Measurements from ENCODE around the gene PPP1R36. TPM values are rescaled to one million over a fixed set of nuclear protein-coding genes. Genes with fewer than 3 reads are reported as not detected.

PPP1R36 gene
- total RNA-seq, 1 donor from 2014 or later = not detected

DNA sequence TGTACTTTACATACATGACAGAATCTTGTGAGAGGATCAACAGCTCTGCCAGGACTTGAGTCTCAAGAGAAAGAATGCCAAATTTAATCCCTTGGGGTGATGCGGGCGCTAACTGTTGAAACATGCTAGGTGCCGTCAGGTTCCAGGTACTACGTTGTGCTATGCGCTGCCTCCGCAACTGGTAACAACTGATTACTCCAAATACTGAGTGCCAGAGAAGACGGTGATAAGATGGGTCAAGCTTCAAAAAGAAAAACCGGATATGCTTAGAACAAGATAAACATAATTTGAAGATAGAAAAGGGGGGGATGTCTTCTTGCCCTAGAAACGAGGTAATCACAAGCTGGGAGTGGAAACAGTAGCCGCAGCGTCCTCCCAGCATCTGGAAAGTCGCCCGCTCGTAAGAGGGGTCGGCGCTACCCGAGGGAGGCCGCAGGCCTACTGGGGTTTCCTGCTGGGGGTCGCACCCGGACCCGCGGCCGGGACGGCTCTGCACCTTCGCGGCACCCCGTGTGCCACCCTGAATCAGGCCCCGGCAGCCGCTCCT lies 46.8 kb upstream of the PPP1R36 start:
- H3K4me1 Mint-ChIP-seq = peaks cover 67% of the 10 kb centered on the region
- peak overlapping the region; percentile 99 for H3K27ac Mint-ChIP-seq
- H3K36me3 Mint-ChIP-seq (ENCODE audit: low read depth) = peaks cover 21% of the 10 kb centered on the region
- intact Hi-C loops (cut with micrococcal nuclease) = loop anchor here (1.0 to 10.0 kb wide), 12 partner anchors 8 to 1028 kb away; partner anchors contain the start of genes AKAP5, FNTB, HSPA2 and MTHFD1
- CTCF ChIA-PET = interaction anchor here (1.4 to 3.3 kb wide), 3 partner anchors 8 to 37 kb away, joined by 3 to 32 read pairs (median 11); partner anchors contain the start of gene AKAP5
- POLR2A ChIA-PET = interaction anchor here (0.6 to 4.5 kb wide), 21 partner anchors 8 to 835 kb away, joined by 3 to 60 read pairs (median 5); partner anchors contain the start of genes AKAP5, HSPA2 and MTHFD1
- no peak for ATAC-seq (ENCODE audit: low read depth)
- no peaks in the 10 kb centered on the region for H3K9me3 Mint-ChIP-seq
- peak overlapping the region; percentile 97 for H3K4me3 Mint-ChIP-seq
- H3K27me3 Mint-ChIP-seq = no peaks in the 10 kb centered on the region
- no peak for DNase-seq
- TF ChIP-seq, protein P1, sequence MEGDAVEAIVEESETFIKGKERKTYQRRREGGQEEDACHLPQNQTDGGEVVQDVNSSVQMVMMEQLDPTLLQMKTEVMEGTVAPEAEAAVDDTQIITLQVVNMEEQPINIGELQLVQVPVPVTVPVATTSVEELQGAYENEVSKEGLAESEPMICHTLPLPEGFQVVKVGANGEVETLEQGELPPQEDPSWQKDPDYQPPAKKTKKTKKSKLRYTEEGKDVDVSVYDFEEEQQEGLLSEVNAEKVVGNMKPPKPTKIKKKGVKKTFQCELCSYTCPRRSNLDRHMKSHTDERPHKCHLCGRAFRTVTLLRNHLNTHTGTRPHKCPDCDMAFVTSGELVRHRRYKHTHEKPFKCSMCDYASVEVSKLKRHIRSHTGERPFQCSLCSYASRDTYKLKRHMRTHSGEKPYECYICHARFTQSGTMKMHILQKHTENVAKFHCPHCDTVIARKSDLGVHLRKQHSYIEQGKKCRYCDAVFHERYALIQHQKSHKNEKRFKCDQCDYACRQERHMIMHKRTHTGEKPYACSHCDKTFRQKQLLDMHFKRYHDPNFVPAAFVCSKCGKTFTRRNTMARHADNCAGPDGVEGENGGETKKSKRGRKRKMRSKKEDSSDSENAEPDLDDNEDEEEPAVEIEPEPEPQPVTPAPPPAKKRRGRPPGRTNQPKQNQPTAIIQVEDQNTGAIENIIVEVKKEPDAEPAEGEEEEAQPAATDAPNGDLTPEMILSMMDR (IDR thresholded peaks at IDR 0.05) = no peak

- ATAC-seq (ENCODE audit: low read depth) (peak; percentile 66), DNase-seq (peak; percentile 91)
- CTCF ChIA-PET = interaction anchor here (1.4 to 3.3 kb wide), 3 partner anchors 8 to 38 kb away, joined by 3 to 32 read pairs (median 11); partner anchors contain the start of gene AKAP5
- Mint-ChIP-seq H3K9me3 (no peaks in the 10 kb centered on the region), H3K36me3 (ENCODE audit: low read depth) (peaks cover 19% of the 10 kb centered on the region), H3K27me3 (no peaks in the 10 kb centered on the region), H3K27ac (peak within 1 kb of the TSS; percentile 100), H3K4me3 (peak within 1 kb of the TSS; percentile 97), H3K4me1 (peaks cover 73% of the 10 kb centered on the region)
- TF ChIP-seq, protein P1 (IDR thresholded peaks at IDR 0.05) = no peak
- intact Hi-C loops (cut with micrococcal nuclease) = loop anchor here (1.0 to 10.0 kb wide), 13 partner anchors 19 to 1029 kb away; partner anchors contain the start of genes AKAP5, FNTB, HSPA2 and MTHFD1
- POLR2A ChIA-PET = interaction anchor here (0.6 to 4.5 kb wide), 40 partner anchors 10 to 1031 kb away, joined by 3 to 60 read pairs (median 4); partner anchors contain the start of genes AKAP5, HSPA2, MTHFD1 and PPP2R5E
Measured at GRCh38 chr14:64503434-64504309, 46.1 kb upstream of the PPP1R36 start, which contains the start of gene ZBTB25. Gene ZBTB25, minus strand, starts transcription at chr14:64503838. Its CDS starts 13,305 bp downstream, at chr14:64490533.

GRCh38 chr14:64504310-64504896 lies 45.4 kb upstream of the PPP1R36 start, which contains the start of gene ZBTB1:
Gene ZBTB1, plus strand, starts transcription at chr14:64504770. Its CDS starts 16,735 bp downstream, at chr14:64521505.
- H3K27me3 Mint-ChIP-seq = no peaks in the 10 kb centered on the region
- peak; percentile 43 for ATAC-seq (ENCODE audit: low read depth)
- H3K9me3 Mint-ChIP-seq = no peaks in the 10 kb centered on the region
- peak within 1 kb of the TSS; percentile 97 for H3K4me3 Mint-ChIP-seq
- intact Hi-C loops (cut with micrococcal nuclease) = loop anchor here (1.0 to 10.0 kb wide), 7 partner anchors 480 to 1030 kb away; partner anchors contain the start of genes FNTB, PPP2R5E, SGPP1 and SYNE2
- peak within 1 kb of the TSS; percentile 100 for H3K27ac Mint-ChIP-seq
- H3K4me1 Mint-ChIP-seq = peaks cover 79% of the 10 kb centered on the region
- TF ChIP-seq, protein P1 (IDR thresholded peaks at IDR 0.05) = no peak
- ChIA-PET POLR2A (interaction anchor here (0.6 to 4.5 kb wide), 32 partner anchors 9 to 1031 kb away, joined by 3 to 60 read pairs (median 4); partner anchors contain the start of genes HSPA2, MTHFD1, PPP2R5E and WDR89), CTCF (no interaction called here)
- DNase-seq = no peak
- H3K36me3 Mint-ChIP-seq (ENCODE audit: low read depth) = peaks cover 19% of the 10 kb centered on the region

DNA sequence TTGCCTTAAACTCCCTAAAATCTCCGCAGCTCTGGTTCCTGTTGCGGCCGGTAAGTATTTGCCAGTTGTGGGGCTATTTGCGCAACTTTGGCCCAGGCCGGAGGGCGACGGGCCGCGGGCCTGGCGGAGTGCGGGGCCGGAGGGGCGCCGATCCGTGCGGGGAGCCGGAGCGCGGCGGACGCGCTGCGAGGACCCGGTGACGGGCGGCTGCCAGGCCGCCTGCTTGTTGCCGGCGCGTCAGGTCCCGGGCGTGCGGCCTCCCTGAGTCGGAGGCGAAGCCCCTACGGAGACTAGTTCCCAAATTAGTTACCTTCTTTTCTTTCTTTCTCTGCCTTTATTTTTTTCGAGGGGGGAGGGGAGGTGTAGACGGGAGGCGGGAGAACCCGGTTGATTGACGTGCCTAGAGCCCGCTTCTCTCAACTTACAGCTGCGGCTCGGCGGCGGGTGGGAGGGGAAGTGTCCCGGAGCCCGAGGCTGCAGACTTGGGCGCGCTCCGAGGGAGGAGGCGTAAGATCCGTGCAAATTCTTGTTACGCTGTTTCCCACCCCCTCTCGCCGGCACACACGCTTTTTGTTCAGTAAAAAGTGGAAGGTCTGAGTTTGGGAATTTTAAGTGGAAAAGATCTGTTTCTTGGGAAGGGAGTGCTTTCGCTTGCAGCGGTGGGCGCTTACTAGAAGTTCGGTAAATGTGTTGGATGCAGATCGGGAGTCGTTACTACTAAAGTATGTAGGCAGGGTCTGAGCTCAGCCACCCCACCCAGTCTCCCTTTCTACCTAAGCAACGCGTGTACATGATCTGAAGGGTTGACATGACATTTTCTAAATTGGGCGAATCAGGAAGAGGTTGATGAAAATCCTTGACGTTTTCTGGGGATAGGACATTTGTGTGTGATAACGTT lies 44.6 kb upstream of the PPP1R36 start:
- Mint-ChIP-seq H3K4me1 (peaks cover 79% of the 10 kb centered on the region), H3K4me3 (peak overlapping the region; percentile 97), H3K27me3 (no peaks in the 10 kb centered on the region), H3K9me3 (no peaks in the 10 kb centered on the region), H3K36me3 (ENCODE audit: low read depth) (peaks cover 19% of the 10 kb centered on the region), H3K27ac (peak overlapping the region; percentile 100)
- ChIA-PET CTCF (interaction anchor here (1.0 kb wide), 1 partner anchor 166 kb away, joined by 3 read pairs; no protein-coding TSS in a partner anchor), POLR2A (interaction anchor here (0.6 to 4.5 kb wide), 23 partner anchors 8 to 863 kb away, joined by 3 to 60 read pairs (median 6); partner anchors contain the start of genes HSPA2, MTHFD1 and WDR89)
- TF ChIP-seq, protein P1 (IDR thresholded peaks at IDR 0.05) = no peak
- DNase-seq (peak; percentile 76), ATAC-seq (ENCODE audit: low read depth) (peak; percentile 30)
- intact Hi-C loops (cut with micrococcal nuclease) = loop anchor here (1.0 to 10.0 kb wide), 8 partner anchors 167 to 1030 kb away; partner anchors contain the start of genes FNTB, PPP2R5E, SGPP1 and SYNE2

All from activated B cell treated with CpG ODN at 0.5 μM for 24 hours (primary cell).